Uterus (tissue), 2 donors: ENCODE data around the gene LRRC26.

Experiments used
- CTCF ChIP-seq, 4 experiments: fragments of 200-600 bp in 2 of 4; fragments of 450-650 bp in 2 of 4; sonication (generic) in 2 of 4; IDR thresholded peaks; one replicate each; pipeline ENCODE4 v1.5.1; 2016 to 2019; ENCODE audit warnings: antibody characterized with exemption in 4 of 4, mild to moderate bottlenecking in 2 of 4, moderate library complexity in 1 of 4
- POLR2A ChIP-seq, 2 donors: fragments of 450-650 bp; IDR thresholded peaks; one replicate each; pipeline ENCODE4 v1.6.1; 2016; ENCODE audit warnings: antibody characterized with exemption in 2 of 2, mild to moderate bottlenecking in 1 of 2, moderate library complexity in 1 of 2

GRCh38 chr9:137178939-137179630 is 9.2 kb upstream of the LRRC26 start:
- TF ChIP-seq CTCF (IDR thresholded peaks at IDR 0.05) (no peak), POLR2A (IDR thresholded peaks at IDR 0.05) (no peak)
